IgD-negative memory B cell (primary cell): Measurements from ENCODE around the gene RGMA. TPM values are rescaled to one million over a fixed set of nuclear protein-coding genes. Genes with fewer than 3 reads are reported as not detected.

ENCODE experiments used
- H3K27ac Mint-ChIP-seq, 3 donors: one replicate each; pipeline ENCODE4 v1.8.0; 2020 to 2022; ENCODE audit warnings: mild to moderate bottlenecking in 3 of 3, mixed read lengths in 3 of 3, moderate library complexity in 1 of 3
- H3K27me3 Mint-ChIP-seq: one replicate; pipeline ENCODE4 v1.8.0; 2021; ENCODE audit warnings: mixed read lengths
- H3K36me3 Mint-ChIP-seq: one replicate; pipeline ENCODE4 v1.8.0; 2020; ENCODE audit warnings: mild to moderate bottlenecking, mixed read lengths
- H3K4me1 Mint-ChIP-seq, 3 donors: one replicate each; pipeline ENCODE4 v1.8.0; 2020 to 2022; ENCODE audit warnings: mixed read lengths in 3 of 3, mild to moderate bottlenecking in 1 of 3
- H3K4me3 Mint-ChIP-seq, 4 donors: one replicate each; pipeline ENCODE4 v1.8.0; 2020 to 2022; ENCODE audit warnings: mild to moderate bottlenecking in 4 of 4, mixed read lengths in 4 of 4, moderate library complexity in 3 of 4
- H3K9me3 Mint-ChIP-seq, 3 donors: one replicate each; pipeline ENCODE4 v1.8.0; 2020 to 2021; ENCODE audit warnings: mixed read lengths in 3 of 3, mild to moderate bottlenecking in 1 of 3
- polyA plus RNA-seq: library from polyadenylated mRNA; unstranded; fragments of 300-500 nt; fragmentation: Illumina TruSeq; gene quantifications from one replicate; pipeline ENCODE4 v1.2.3, GENCODE V29; 2021

The RGMA gene, protein sequence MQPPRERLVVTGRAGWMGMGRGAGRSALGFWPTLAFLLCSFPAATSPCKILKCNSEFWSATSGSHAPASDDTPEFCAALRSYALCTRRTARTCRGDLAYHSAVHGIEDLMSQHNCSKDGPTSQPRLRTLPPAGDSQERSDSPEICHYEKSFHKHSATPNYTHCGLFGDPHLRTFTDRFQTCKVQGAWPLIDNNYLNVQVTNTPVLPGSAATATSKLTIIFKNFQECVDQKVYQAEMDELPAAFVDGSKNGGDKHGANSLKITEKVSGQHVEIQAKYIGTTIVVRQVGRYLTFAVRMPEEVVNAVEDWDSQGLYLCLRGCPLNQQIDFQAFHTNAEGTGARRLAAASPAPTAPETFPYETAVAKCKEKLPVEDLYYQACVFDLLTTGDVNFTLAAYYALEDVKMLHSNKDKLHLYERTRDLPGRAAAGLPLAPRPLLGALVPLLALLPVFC
- not detected for polyA plus RNA-seq

GRCh38 chr15:93088981-93089726, at the start of gene RGMA:
Gene RGMA (minus strand): TSS chr15:93089211. CDS start chr15:93088932, 279 bp downstream.
- H3K27ac Mint-ChIP-seq: no peak within 1 kb of the TSS
- peaks cover 9 to 14% (median 11%) of the 10 kb centered on the region in 3 donors for H3K4me1 Mint-ChIP-seq
- H3K4me3 Mint-ChIP-seq: peak within 1 kb of the TSS; percentile 31 to 90 (median 81)
- H3K27me3 Mint-ChIP-seq: peaks cover 53% of the 10 kb centered on the region
- H3K36me3 Mint-ChIP-seq: peaks cover 1% of the 10 kb centered on the region
- no peaks in the 10 kb centered on the region for H3K9me3 Mint-ChIP-seq

GRCh38 chr15:93136606-93137005, 47.6 kb upstream of the RGMA start:
- H3K27me3 Mint-ChIP-seq: peaks cover 3% of the 10 kb centered on the region
- peaks cover 0 to 4% (median 2%) of the 10 kb centered on the region in 3 donors for H3K4me1 Mint-ChIP-seq
- no peak overlapping the region for H3K27ac Mint-ChIP-seq
- H3K9me3 Mint-ChIP-seq: peaks cover 0 to 4% (median 1%) of the 10 kb centered on the region in 3 donors
- H3K4me3 Mint-ChIP-seq: no peak overlapping the region
- H3K36me3 Mint-ChIP-seq: no peaks in the 10 kb centered on the region

DNA sequence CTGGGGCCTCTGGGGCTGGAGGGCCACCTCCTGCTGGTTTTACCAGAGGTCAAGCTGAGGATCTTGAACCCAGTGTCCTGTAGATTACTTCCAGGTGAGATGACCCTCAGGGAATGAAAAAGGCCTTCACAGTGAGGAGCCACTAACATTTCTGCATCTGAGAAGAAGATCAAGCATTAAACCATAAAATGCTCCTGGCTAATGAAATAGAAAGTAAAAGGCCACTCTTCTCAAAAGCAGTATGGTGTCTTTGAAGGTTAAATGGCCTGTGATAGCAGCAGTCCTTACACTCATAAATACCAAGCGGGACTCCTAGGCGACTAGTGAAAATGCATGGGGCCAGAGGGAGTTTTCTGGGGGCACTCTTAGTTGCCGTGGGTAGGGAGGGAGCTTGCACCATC, 47.0 kb upstream of the RGMA start:
- peaks cover 3% of the 10 kb centered on the region for H3K27me3 Mint-ChIP-seq
- no peaks in the 10 kb centered on the region for H3K36me3 Mint-ChIP-seq
- H3K27ac Mint-ChIP-seq: no peak overlapping the region
- H3K4me1 Mint-ChIP-seq: peaks cover 0 to 1% (median 0%) of the 10 kb centered on the region in 3 donors
- no peak overlapping the region for H3K4me3 Mint-ChIP-seq
- H3K9me3 Mint-ChIP-seq: peaks cover 0 to 4% (median 1%) of the 10 kb centered on the region in 3 donors

GRCh38 chr15:93135459-93135858, 46.4 kb upstream of the RGMA start:
- peaks cover 0 to 1% (median 0%) of the 10 kb centered on the region in 3 donors for H3K4me1 Mint-ChIP-seq
- peaks cover 0 to 4% (median 1%) of the 10 kb centered on the region in 3 donors for H3K9me3 Mint-ChIP-seq
- H3K36me3 Mint-ChIP-seq: no peaks in the 10 kb centered on the region
- H3K4me3 Mint-ChIP-seq: no peak overlapping the region
- H3K27ac Mint-ChIP-seq: no peak overlapping the region
- H3K27me3 Mint-ChIP-seq: peaks cover 3% of the 10 kb centered on the region

GRCh38 chr15:93131485-93132095, 42.6 kb upstream of the RGMA start:
- peaks cover 0 to 1% (median 0%) of the 10 kb centered on the region in 3 donors for H3K4me1 Mint-ChIP-seq

DNA sequence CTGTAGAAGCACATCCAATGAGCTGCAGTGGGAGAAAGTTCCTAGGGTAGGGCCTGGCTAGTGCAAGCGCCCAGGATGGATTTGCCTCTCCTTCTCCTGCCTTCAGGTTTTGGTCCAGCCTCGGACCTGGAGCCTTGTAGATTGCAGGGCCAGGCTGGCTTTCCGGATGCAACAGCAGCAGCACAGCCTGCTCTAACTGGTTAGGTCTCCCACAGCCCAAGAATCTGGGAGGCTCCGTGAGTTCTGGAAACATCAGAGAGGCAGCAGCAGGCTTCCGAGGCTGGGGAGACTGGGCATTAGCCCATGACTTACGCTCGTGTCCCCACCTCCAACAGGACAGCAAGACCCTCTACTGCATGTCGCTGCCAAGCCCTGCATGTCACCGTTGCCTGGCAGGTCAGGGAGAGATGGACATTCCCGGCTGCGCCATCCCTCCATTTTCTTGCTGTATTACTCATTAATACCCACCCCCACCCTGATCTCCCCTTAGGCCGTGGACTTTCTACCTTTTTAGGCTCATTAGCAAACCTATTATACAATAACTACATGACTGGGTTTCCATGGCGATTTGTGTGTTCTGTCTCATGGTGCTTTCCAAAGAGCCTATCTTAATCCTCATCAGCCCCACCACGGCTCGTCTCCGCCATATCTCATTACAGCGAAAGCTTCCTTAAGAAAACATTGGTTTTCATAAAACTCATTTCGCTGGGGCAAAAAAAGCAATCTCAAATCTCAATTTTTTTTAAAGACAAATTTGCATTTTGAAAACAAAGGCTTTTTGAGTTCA, 40.9 kb upstream of the RGMA start:
- peaks cover 0 to 1% (median 0%) of the 10 kb centered on the region in 3 donors for H3K9me3 Mint-ChIP-seq
- H3K27me3 Mint-ChIP-seq: no peaks in the 10 kb centered on the region
- peaks cover 0 to 1% (median 1%) of the 10 kb centered on the region in 3 donors for H3K4me1 Mint-ChIP-seq
- no peak overlapping the region for H3K27ac Mint-ChIP-seq
- H3K4me3 Mint-ChIP-seq: peak overlapping the region in 1 of 4 donors; percentile 47
- H3K36me3 Mint-ChIP-seq: peaks cover 3% of the 10 kb centered on the region

More at GRCh38 chr15:93131485-93132095, 42.6 kb upstream of the RGMA start:
- no peaks in the 10 kb centered on the region for H3K27me3 Mint-ChIP-seq
- H3K27ac Mint-ChIP-seq: no peak overlapping the region
- no peak overlapping the region for H3K4me3 Mint-ChIP-seq
- H3K9me3 Mint-ChIP-seq: peaks cover 0 to 1% (median 0%) of the 10 kb centered on the region in 3 donors
- H3K36me3 Mint-ChIP-seq: no peaks in the 10 kb centered on the region

GRCh38 chr15:93127286-93127685, 38.3 kb upstream of the RGMA start:
- Mint-ChIP-seq H3K4me3 (no peak overlapping the region), H3K27me3 (no peaks in the 10 kb centered on the region), H3K9me3 (peaks cover 0 to 2% (median 0%) of the 10 kb centered on the region in 3 donors), H3K36me3 (peaks cover 3% of the 10 kb centered on the region), H3K4me1 (peaks cover 0 to 1% (median 0%) of the 10 kb centered on the region in 3 donors), H3K27ac (no peak overlapping the region)

GRCh38 chr15:93126599-93126998, 37.6 kb upstream of the RGMA start:
- H3K27ac Mint-ChIP-seq: no peak overlapping the region
- peaks cover 3% of the 10 kb centered on the region for H3K36me3 Mint-ChIP-seq
- no peaks in the 10 kb centered on the region for H3K27me3 Mint-ChIP-seq
- H3K4me1 Mint-ChIP-seq: peaks cover 0 to 1% (median 0%) of the 10 kb centered on the region in 3 donors
- no peak overlapping the region for H3K4me3 Mint-ChIP-seq
- H3K9me3 Mint-ChIP-seq: peaks cover 0 to 2% (median 0%) of the 10 kb centered on the region in 3 donors

DNA sequence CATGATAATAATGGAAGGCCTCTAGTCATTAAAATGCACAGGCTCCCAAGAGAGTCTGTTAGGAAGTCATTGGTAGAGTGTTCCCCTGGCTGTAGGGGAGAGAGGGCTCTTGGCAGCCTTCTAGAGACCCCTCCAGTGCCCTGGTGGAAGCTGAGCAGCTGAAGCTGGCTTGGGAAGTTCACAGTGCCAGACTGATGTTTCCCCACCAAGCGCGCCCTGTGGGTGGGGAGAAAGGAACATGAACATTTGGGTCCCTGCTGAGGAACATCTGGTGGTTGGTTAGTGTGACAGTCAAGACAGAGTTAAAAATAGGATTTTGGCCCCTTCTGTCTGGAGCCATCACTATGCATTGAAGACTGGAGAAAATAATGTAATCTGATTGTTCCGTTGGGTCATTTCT, 37.1 kb upstream of the RGMA start:
- H3K27me3 Mint-ChIP-seq: no peaks in the 10 kb centered on the region
- H3K27ac Mint-ChIP-seq: no peak overlapping the region
- no peak overlapping the region for H3K4me3 Mint-ChIP-seq
- peaks cover 0 to 1% (median 0%) of the 10 kb centered on the region in 3 donors for H3K4me1 Mint-ChIP-seq
- peaks cover 3% of the 10 kb centered on the region for H3K36me3 Mint-ChIP-seq
- H3K9me3 Mint-ChIP-seq: peaks cover 0 to 2% (median 0%) of the 10 kb centered on the region in 3 donors

DNA sequence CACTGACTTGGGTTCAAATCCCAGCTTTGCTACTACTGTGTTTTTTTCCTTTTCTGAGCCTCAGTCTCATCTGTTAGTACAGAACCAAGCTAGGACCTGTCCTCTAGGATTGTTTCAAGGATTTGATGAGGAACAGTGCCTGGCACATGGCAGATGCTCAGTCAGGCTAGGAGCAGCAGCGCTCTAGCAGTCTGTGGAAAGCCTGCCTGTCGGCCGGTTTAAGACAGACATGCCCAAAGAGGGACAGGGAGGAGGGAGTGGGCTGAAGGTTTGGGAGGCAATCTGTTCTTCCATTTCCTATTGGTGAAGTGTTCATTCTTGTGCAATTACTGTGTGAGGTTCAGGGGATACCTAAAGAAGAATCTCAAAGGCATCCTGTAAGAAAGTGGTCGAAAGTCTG, 35.1 kb upstream of the RGMA start:
- Mint-ChIP-seq H3K27me3 (no peaks in the 10 kb centered on the region), H3K4me3 (no peak overlapping the region), H3K36me3 (peaks cover 3% of the 10 kb centered on the region), H3K9me3 (peaks cover 0 to 2% (median 0%) of the 10 kb centered on the region in 3 donors), H3K27ac (no peak overlapping the region), H3K4me1 (peaks cover 0 to 1% (median 0%) of the 10 kb centered on the region in 3 donors)

DNA sequence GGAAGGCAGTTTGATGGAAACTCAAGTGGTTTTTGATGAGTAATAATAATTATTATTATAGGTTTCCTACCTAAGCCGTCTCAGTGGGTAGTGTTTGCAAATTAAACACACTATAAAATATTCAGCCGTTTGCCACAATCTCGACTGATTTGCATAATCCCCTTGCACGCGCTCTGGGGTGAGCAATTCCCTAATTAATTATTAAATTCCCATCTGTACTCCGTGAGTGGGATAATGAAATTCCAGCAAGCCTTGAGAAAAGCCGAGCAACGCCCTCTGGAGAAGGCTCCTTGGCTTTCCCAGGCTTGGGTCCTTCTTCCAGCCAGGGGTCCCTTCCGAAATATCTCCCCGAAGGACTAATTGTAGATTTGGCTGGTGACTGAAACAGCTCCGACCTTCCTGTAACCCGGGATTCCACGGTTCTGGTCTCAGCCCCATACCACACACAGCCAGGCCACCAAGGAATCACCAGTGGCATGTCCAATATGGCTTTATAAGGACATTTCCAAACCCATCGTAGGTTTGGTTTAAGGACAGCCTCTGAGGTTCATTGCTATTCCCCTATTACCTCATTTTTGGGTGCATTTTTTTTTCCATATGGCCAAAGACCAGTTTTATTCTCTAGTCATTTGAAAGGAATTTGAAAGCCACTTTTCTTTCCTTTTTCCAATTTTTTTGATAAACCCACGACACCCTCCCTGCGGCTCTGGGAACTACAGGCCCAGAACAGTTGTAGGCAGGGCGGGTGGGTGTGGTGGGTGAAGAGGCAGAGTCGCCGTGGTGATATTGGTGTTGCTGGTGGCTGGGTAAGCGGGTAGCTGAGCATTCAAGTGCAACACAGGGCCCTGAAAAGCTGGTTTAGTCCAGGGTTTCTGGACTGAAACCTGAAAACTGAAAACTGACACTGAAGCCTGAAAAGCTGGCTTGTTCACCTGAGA, 33.2 kb upstream of the RGMA start:
- Mint-ChIP-seq H3K36me3 (peaks cover 3% of the 10 kb centered on the region), H3K27me3 (peaks cover under 1% of the 10 kb centered on the region), H3K9me3 (peaks cover 0 to 2% (median 0%) of the 10 kb centered on the region in 3 donors), H3K27ac (no peak overlapping the region), H3K4me1 (peaks cover 0 to 1% (median 0%) of the 10 kb centered on the region in 3 donors), H3K4me3 (no peak overlapping the region)

GRCh38 chr15:93121107-93121506, 32.1 kb upstream of the RGMA start:
- Mint-ChIP-seq H3K4me3 (no peak overlapping the region), H3K27me3 (peaks cover 2% of the 10 kb centered on the region), H3K36me3 (peaks cover 3% of the 10 kb centered on the region), H3K9me3 (peaks cover 0 to 2% (median 0%) of the 10 kb centered on the region in 3 donors), H3K27ac (no peak overlapping the region), H3K4me1 (peaks cover 0 to 1% (median 0%) of the 10 kb centered on the region in 3 donors)

DNA sequence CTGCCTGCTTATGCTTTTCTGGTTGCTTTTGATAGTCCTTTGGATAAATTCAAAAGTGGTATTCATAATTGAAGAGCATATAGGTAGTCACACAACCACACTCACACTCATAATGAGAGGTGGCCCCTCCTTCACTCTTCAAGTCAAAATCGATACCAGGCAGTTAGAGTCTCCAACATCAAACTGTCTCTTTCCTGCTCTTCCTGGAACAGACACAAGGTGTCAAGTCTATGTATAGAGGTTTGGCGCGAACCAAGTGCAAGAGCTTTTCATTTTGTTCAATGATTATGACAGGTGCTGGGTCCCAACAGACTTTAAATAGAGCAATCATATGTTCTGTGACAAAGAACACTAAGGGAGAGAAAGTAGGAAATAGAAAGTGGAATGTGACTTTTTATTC, 29.9 kb upstream of the RGMA start:
- no peak overlapping the region for H3K4me3 Mint-ChIP-seq
- no peak overlapping the region for H3K27ac Mint-ChIP-seq
- no peaks in the 10 kb centered on the region for H3K4me1 Mint-ChIP-seq
- no peaks in the 10 kb centered on the region for H3K36me3 Mint-ChIP-seq
- peaks cover 4% of the 10 kb centered on the region for H3K27me3 Mint-ChIP-seq
- peaks cover 0 to 5% (median 0%) of the 10 kb centered on the region in 3 donors for H3K9me3 Mint-ChIP-seq
